HFF-Myc (cell line): ENCODE measurements around the gene RPS26.

ENCODE experiments used
- DNase-seq: peaks from one replicate; pipeline ENCODE4 v3.0.0-alpha.2; 2011; ENCODE audit warnings: low read depth; ENCODE audit errors: extremely low read depth
- H3K4me3 ChIP-seq: replicated peaks from 2 replicates; pipeline ENCODE4 v1.5.1; 2011; ENCODE audit warnings: low read depth, mild to moderate bottlenecking, control low read depth, low read length
- TF ChIP-seq, protein P1 (sequence below): IDR thresholded peaks from 2 replicates; pipeline ENCODE4 v1.5.1; 2012; ENCODE audit warnings: mild to moderate bottlenecking, low read depth, low read length, control low read depth; ENCODE audit errors: missing control alignments

RPS26 gene

DNA sequence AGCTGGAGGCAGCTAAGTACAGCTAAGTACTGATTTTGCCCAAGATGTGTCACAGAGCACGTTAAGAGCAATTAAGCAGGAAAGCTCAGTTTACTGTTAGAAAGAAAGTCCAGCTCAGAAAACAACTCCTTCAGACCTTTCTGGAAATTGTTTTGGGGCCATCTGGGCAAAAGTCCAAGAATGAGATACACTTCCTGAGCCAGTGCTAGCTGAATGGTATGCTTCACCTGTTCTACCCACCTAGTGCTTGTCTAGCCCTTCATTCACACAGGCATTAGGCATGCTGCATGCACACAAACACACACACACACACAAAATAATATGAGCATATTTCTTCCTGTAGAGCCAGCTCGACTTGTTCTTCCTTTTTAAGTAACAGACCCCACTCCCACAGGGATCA, 27.5 kb upstream of the RPS26 start:
- DNase-seq = no peak
- TF ChIP-seq, protein P1, sequence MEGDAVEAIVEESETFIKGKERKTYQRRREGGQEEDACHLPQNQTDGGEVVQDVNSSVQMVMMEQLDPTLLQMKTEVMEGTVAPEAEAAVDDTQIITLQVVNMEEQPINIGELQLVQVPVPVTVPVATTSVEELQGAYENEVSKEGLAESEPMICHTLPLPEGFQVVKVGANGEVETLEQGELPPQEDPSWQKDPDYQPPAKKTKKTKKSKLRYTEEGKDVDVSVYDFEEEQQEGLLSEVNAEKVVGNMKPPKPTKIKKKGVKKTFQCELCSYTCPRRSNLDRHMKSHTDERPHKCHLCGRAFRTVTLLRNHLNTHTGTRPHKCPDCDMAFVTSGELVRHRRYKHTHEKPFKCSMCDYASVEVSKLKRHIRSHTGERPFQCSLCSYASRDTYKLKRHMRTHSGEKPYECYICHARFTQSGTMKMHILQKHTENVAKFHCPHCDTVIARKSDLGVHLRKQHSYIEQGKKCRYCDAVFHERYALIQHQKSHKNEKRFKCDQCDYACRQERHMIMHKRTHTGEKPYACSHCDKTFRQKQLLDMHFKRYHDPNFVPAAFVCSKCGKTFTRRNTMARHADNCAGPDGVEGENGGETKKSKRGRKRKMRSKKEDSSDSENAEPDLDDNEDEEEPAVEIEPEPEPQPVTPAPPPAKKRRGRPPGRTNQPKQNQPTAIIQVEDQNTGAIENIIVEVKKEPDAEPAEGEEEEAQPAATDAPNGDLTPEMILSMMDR = no peak
- no peak overlapping the region for H3K4me3 ChIP-seq

GRCh38 chr12:56017181-56017580, 24.5 kb upstream of the RPS26 start:
- H3K4me3 ChIP-seq = no peak overlapping the region
- TF ChIP-seq, protein P1 = no peak
- DNase-seq = no peak

DNA sequence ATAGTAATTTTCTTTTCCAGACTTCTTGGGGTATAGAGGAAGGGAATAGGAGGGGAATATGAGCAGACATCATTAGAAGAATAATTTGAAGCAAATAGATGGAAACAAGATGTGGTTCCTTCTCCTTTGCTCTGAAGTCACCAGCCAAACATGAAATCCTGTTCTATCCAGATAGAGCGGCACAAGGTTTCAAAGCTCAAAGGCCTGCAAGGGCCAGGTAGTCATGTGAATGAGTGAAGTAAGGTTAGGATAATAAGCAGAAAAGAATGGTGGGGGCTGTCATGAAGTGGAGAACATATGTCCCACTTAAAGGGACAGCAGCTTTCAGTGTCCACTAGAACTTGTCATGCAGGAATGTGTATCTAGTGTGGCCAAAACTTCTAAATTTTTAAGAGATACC, 23.4 kb upstream of the RPS26 start:
- DNase-seq = no peak
- H3K4me3 ChIP-seq = no peak overlapping the region
- TF ChIP-seq, protein P1 = no peak

- no peak for DNase-seq
- H3K4me3 ChIP-seq = no peak within 1 kb of the TSS
- TF ChIP-seq, protein P1 = no peak
These were observed 21.1 kb upstream of the RPS26 start, which contains the start of gene IKZF4 for GRCh38 chr12:56020423-56021184. TSS of gene IKZF4 (plus strand) at chr12:56021043. CDS start at chr12:56021494, 451 bp downstream.

- TF ChIP-seq, protein P1 = no peak
- H3K4me3 ChIP-seq = no peak overlapping the region
These were observed 19.7 kb upstream of the RPS26 start for GRCh38 chr12:56021889-56022497.

GRCh38 chr12:56028511-56029165, 13.1 kb upstream of the RPS26 start:
- H3K4me3 ChIP-seq = no peak overlapping the region
- TF ChIP-seq, protein P1 = no peak
- DNase-seq = no peak

More at GRCh38 chr12:56021889-56022497, 19.7 kb upstream of the RPS26 start:
- no peak for DNase-seq
